AG09309 (cell line): ENCODE measurements around the gene HAPLN2.

Source experiments
- DNase-seq: peaks from one replicate; pipeline ENCODE4 v3.0.0-alpha.2; 2010; ENCODE audit warnings: low read depth
- H3K4me3 ChIP-seq: 2 replicates; pipeline ENCODE4 v1.5.1; 2011; ENCODE audit warnings: mild to moderate bottlenecking, low read depth, low read length, moderate library complexity; ENCODE audit not compliant: control insufficient read depth
- TF ChIP-seq, protein P1 (sequence below): IDR thresholded peaks from 2 replicates; pipeline ENCODE4 v1.5.1; 2011; ENCODE audit warnings: mild to moderate bottlenecking, low read depth, low read length, inconsistent platforms; ENCODE audit not compliant: insufficient read depth, control insufficient read depth; ENCODE audit errors: missing control alignments

The HAPLN2 gene

DNA sequence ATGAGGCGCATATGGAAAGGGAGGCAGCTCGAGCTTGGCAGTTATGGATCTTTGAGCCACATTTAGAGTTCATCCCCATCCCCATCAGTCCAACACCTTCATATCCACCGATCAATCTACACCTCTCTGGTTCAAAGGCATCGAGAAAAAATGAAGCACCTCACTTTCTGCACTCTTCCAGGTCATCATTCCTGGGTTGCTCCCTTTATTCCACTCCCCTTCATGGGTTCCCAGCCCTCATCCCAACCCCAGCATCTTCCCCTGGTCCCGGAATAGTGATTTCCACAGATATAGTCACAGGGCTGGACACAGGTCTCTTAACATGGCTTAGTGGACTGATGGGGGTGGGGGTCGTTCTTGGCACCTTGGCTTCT lies 354 bp downstream of the HAPLN2 start:
- H3K4me3 ChIP-seq = no peak overlapping the region
- TF ChIP-seq, protein P1, sequence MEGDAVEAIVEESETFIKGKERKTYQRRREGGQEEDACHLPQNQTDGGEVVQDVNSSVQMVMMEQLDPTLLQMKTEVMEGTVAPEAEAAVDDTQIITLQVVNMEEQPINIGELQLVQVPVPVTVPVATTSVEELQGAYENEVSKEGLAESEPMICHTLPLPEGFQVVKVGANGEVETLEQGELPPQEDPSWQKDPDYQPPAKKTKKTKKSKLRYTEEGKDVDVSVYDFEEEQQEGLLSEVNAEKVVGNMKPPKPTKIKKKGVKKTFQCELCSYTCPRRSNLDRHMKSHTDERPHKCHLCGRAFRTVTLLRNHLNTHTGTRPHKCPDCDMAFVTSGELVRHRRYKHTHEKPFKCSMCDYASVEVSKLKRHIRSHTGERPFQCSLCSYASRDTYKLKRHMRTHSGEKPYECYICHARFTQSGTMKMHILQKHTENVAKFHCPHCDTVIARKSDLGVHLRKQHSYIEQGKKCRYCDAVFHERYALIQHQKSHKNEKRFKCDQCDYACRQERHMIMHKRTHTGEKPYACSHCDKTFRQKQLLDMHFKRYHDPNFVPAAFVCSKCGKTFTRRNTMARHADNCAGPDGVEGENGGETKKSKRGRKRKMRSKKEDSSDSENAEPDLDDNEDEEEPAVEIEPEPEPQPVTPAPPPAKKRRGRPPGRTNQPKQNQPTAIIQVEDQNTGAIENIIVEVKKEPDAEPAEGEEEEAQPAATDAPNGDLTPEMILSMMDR = no peak
- no peak for DNase-seq

DNA sequence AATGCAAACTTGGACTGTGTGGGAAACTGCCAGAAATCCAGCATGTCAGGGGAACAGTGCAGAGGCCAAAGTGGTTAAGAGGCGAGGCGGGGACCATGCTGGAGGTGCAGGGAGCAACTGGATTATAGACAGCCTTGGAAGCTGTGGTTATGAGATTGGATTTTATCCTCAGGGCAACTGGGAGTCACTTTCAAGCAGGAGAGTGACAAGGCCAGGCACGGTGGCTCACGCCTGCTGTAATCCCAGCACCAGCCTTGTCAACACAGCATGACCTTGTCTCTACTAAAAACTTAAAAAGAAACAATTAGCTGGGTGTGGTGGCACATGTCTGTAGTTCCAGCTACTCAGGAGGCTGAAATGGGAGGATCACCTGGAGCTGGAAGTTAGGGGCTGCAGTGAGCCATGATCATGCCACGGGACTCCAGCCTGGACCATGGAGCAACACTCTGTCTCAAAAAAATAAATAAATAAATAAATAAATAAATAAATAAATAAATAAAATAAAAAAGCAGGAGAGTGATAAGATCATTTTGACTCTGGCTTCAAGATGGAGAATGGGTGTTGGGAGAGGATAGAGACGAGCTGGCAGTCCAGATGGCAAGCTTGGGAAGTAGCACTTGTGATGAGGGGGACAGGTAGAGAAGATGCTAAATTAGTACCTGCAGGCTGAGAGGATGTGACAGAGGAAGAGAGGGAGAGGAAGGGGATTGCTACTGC lies 3.5 kb downstream of the HAPLN2 start:
- DNase-seq = no peak
- TF ChIP-seq, protein P1 = no peak

DNA sequence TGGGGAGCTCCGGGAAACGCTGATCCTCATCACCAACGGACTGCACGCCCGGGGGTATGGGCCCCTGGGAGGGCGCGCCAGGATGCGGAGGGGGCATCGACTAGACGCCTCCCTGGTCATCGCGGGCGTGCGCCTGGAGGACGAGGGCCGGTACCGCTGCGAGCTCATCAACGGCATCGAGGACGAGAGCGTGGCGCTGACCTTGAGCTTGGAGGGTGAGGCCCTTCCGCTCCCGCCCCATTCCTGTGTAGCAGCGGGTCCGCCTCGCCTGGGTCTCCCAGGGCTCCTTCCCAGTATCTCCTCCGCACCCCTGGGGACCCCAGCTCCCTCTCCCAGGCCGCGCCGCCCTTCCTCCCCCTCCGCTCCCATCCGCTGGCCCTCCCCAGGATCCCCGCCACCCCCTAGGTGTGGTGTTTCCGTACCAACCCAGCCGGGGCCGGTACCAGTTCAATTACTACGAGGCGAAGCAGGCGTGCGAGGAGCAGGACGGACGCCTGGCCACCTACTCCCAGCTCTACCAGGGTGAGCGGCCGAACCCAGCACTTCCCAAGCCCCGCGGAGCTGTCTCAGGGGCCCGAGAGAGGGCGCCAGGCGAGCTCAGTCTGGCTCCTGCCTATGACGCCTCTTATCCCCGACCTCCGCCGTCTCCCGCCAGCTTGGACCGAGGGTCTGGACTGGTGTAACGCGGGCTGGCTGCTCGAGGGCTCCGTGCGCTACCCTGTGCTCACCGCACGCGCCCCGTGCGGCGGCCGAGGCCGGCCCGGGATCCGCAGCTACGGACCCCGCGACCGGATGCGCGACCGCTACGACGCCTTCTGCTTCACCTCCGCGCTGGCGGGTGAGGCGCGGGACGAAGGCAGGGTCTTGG lies 5.0 kb downstream of the HAPLN2 start:
- DNase-seq = no peak
- H3K4me3 ChIP-seq = peak overlapping the region; percentile 14
- TF ChIP-seq, protein P1 = peak; percentile 41

More for the DNA sequence above, 3.5 kb downstream of the HAPLN2 start:
- H3K4me3 ChIP-seq = no peak overlapping the region

DNA sequence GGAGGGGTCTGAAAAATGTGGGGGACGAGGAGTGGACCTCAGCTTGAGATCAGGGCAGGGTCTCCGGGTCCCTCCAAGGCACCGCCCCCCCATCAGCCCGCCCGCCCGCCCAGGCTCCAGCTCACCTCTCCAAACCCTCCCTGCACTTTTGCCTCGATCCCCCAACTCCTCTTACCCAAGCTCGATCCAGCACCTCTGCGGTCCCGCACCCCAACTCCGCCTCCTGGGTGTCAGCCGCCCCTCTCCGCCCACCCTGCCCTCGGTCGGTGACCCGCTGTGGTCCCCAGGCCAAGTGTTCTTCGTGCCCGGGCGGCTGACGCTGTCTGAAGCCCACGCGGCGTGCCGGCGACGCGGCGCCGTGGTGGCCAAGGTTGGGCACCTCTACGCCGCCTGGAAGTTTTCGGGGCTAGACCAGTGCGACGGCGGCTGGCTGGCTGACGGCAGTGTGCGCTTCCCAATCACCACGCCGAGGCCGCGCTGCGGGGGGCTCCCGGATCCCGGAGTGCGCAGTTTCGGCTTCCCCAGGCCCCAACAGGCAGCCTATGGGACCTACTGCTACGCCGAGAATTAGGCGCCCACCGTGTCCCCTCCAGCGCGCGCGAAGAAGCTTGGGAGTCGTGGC lies 5.7 kb downstream of the HAPLN2 start:
- TF ChIP-seq, protein P1 = no peak
- DNase-seq = no peak
- H3K4me3 ChIP-seq = no peak overlapping the region

DNA sequence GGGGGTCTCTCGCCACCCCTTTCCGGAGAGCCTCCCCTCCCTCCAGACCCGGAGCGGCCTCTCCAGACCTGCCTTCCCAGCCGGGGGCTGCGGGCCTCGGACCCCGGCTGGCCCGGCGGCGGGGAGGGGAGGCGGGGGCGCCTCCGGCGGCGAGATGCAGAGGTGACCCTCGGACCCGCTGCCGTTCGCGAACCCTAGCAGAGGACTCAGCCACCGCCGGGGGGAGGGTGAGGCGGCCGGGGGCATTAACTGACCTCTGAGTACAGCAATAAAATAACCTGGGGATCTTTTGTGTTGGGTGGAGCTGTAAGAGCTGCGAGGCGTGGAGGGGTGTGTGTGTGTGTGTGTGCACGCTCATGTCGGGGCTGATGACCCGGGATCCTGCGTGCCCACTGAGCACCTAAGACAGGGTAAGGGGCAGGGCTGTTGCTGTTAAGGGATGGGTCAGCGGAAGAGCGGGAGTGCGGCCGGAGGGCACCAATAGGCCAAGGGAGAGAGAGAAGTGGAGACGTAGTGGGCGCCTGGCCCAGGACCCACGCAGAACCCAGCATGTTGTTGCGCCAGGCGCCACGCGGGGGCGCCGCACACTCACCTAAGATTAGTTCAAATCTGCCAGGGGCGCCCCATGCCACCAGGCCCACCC lies 6.3 kb downstream of the HAPLN2 start:
- no peak overlapping the region for H3K4me3 ChIP-seq
- DNase-seq = no peak
- TF ChIP-seq, protein P1 = peak; percentile 83

DNA sequence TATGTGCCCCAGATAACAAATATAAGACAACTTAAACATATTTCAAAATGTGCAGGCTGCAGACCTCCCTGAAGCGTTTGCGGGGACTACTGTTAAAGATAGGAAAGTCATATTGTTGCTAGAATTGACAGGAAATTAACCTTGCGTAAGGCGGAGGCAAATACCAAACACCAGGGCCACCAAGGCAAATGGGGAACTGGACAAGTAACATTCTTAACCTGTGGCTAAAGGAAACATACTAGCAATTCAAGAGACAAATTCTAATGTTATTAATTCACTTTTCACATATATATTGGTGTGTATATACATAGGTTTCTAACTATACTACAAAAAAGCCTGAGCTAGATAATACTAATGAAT lies 6.8 kb downstream of the HAPLN2 start:
- no peak for DNase-seq
- TF ChIP-seq, protein P1 = no peak
- no peak overlapping the region for H3K4me3 ChIP-seq
